Tibial artery (tissue), 4 donors: ENCODE measurements around the gene WFDC1.

Experiments used
- DNase-seq, 2 donors: peaks; one replicate each; pipeline ENCODE4 v3.0.0-alpha.2; 2019
- H3K27ac ChIP-seq, 2 donors: fragments of 200-600 bp; sonication (generic) in 1 of 2; 1 replicate in 1 of 2; 2 replicates in 1 of 2; pipeline ENCODE4 v1.5.1; 2018 to 2019; ENCODE audit warnings: mild to moderate bottlenecking in 1 of 2
- H3K27me3 ChIP-seq, 2 donors: fragments of 200-600 bp; sonication (generic) in 1 of 2; one replicate each; pipeline versions ENCODE4 v1.5.1 to v1.6.0; 2016 to 2019
- H3K36me3 ChIP-seq, 3 donors: fragments of 200-600 bp; sonication (generic) in 2 of 3; one replicate each; pipeline ENCODE4 v1.5.1; 2016 to 2019; ENCODE audit warnings: mild to moderate bottlenecking in 2 of 3
- H3K4me1 ChIP-seq, 4 donors: fragments of 200-600 bp; sonication (generic) in 2 of 4; 1 replicate in 3 of 4; 2 replicates in 1 of 4; pipeline ENCODE4 v1.5.1; 2016 to 2019
- H3K4me3 ChIP-seq, 2 donors: fragments of 200-600 bp; sonication (generic) in 1 of 2; 1 replicate in 1 of 2; 2 replicates in 1 of 2; pipeline ENCODE4 v1.5.1; 2018 to 2019; ENCODE audit warnings: mild to moderate bottlenecking in 2 of 2
- H3K9me3 ChIP-seq, 3 donors: fragments of 200-600 bp; sonication (generic) in 1 of 3; one replicate each; pipeline ENCODE4 v1.5.1; 2016 to 2019
- CTCF ChIP-seq, 2 experiments: fragments of 200-600 bp in 1 of 2; fragments of 450-650 bp in 1 of 2; IDR thresholded peaks; one replicate each; pipeline ENCODE4 v1.5.1; 2017 to 2019; ENCODE audit warnings: antibody characterized with exemption in 2 of 2, mild to moderate bottlenecking in 1 of 2, moderate library complexity in 1 of 2
- intact Hi-C: fragments of 100-400 bp; cut with DNase I; formaldehyde crosslinking; loops from one replicate; pipeline ENCODE4 v1.15.0; 2023; ENCODE audit warnings: low total_unique reads

Gene WFDC1

DNA sequence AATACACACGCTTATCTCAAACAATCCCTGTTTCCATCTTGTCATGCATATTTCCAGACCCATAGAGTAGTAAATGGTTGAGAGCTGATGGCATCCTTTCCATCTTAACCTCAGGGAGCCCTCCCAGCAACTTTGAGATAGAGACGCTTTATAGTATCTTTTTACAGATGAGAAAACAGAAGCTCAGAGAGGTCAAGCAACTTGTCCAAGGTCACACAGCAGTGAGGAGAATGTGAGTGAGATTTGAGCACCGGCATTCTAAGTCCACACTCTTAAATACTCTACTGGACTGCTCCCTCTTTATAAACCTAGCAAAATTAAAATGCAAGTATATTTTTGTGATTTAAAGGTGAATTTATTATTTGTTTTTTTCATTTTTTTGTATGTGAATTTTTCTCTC is 35.0 kb upstream of the WFDC1 start:
- Histone ChIP-seq H3K27ac (no peak overlapping the region), H3K9me3 (peaks cover 0 to 7% (median 6%) of the 10 kb centered on the region in 3 donors), H3K36me3 (no peaks in the 10 kb centered on the region), H3K4me1 (no peaks in the 10 kb centered on the region), H3K4me3 (no peak overlapping the region), H3K27me3 (peaks cover 0 to 24% of the 10 kb centered on the region in 2 donors)
- DNase-seq = no peak
- intact Hi-C loops = no loop called here
- no peak for TF ChIP-seq CTCF (IDR thresholded peaks at IDR 0.05)

GRCh38 chr16:84260766-84261554 is 33.7 kb upstream of the WFDC1 start:
- no peak for DNase-seq
- peaks cover 0 to 24% of the 10 kb centered on the region in 2 donors for H3K27me3 ChIP-seq
- no peak overlapping the region for H3K4me3 ChIP-seq
- no peaks in the 10 kb centered on the region for H3K4me1 ChIP-seq
- no peaks in the 10 kb centered on the region for H3K36me3 ChIP-seq
- no peaks in the 10 kb centered on the region for H3K9me3 ChIP-seq
- intact Hi-C loops = no loop called here
- no peak overlapping the region for H3K27ac ChIP-seq
- TF ChIP-seq CTCF (IDR thresholded peaks at IDR 0.05) = no peak

DNA sequence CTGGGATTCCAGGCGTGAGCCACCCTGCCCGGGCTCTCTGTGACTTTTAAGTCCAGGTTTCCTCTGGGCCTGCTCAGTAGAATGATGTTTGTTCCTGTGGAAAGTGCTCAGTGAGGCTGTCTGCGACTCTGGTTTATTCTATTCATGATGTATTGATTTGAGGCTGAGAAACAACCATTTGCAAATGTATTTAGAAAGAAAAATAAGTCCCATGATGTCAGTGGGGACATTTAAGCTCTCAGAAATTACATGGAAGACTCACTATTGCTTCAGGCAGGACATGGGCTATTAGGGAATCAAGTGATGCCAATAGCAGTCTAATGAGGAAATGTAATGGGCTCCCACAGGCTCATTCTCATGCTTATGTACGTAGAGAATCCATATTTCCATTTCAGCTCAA is 32.6 kb upstream of the WFDC1 start:
- Histone ChIP-seq H3K36me3 (no peaks in the 10 kb centered on the region), H3K4me1 (no peaks in the 10 kb centered on the region), H3K27me3 (peaks cover 0 to 27% of the 10 kb centered on the region in 2 donors), H3K4me3 (no peak overlapping the region), H3K9me3 (no peaks in the 10 kb centered on the region), H3K27ac (no peak overlapping the region)
- intact Hi-C loops = no loop called here
- no peak for TF ChIP-seq CTCF (IDR thresholded peaks at IDR 0.05)
- DNase-seq = no peak

DNA sequence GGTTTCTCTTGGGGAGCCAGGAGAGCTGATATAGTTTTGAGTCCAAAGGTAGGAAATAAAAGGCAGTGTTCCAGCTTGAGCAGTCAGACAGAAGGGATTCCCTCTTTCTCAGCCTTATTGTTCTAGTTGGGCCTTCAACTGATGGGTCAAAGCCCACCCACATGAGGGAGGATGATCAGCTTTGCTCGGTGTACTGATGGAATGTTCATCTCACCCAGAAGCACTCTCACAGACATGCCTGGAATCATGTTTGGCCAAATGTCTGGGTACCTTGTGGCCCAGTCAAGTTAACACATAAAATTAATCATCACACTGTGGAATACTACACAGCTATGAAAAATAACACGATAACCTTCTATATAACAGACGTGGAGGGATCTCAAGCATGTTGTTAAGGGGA is 31.7 kb upstream of the WFDC1 start:
- peaks cover 0 to 30% of the 10 kb centered on the region in 2 donors for H3K27me3 ChIP-seq
- H3K4me3 ChIP-seq = no peak overlapping the region
- intact Hi-C loops = no loop called here
- no peaks in the 10 kb centered on the region for H3K36me3 ChIP-seq
- no peak overlapping the region for H3K27ac ChIP-seq
- DNase-seq = no peak
- H3K9me3 ChIP-seq = no peaks in the 10 kb centered on the region
- no peak for TF ChIP-seq CTCF (IDR thresholded peaks at IDR 0.05)
- H3K4me1 ChIP-seq = no peaks in the 10 kb centered on the region

DNA sequence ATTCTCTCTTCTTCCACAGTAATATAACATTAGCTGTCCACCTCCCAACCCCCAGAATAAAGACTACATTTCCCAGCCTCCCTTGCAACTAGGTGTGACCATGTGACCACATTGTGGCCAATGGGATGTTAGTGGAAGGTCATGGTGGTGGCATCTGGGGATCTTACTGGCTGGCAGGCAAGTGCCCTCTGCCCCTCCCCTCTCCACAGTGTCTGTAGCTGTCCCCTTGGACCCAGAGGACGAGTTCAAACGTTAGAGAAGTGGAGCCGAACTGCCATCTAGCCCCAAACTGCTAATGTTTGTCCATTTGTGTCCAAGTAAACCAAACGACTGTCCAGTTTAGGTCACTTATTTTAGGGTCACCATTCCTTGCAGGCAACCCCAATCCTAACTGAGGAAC is 28.2 kb upstream of the WFDC1 start:
- intact Hi-C loops = no loop called here
- H3K27ac ChIP-seq = no peak overlapping the region
- TF ChIP-seq CTCF (IDR thresholded peaks at IDR 0.05) = no peak

More for the DNA sequence above, 28.2 kb upstream of the WFDC1 start:
- peaks cover 0 to 20% of the 10 kb centered on the region in 2 donors for H3K27me3 ChIP-seq
- no peak overlapping the region for H3K4me3 ChIP-seq
- no peaks in the 10 kb centered on the region for H3K36me3 ChIP-seq
- no peaks in the 10 kb centered on the region for H3K9me3 ChIP-seq
- H3K4me1 ChIP-seq = no peaks in the 10 kb centered on the region
- no peak for DNase-seq
